ENCODE measurements around the gene RAB37. TPM values are rescaled to one million over a fixed set of nuclear protein-coding genes. Genes with fewer than 3 reads are reported as not detected.

RAB37 gene
- total and polyA plus RNA-seq, 9 of the 15 experiments (the other 6 are each of a cell fraction or from before 2014, with no cell fraction given), result 0.03 to 0.27 (median 0.11) TPM; not detected in 4

DNA sequence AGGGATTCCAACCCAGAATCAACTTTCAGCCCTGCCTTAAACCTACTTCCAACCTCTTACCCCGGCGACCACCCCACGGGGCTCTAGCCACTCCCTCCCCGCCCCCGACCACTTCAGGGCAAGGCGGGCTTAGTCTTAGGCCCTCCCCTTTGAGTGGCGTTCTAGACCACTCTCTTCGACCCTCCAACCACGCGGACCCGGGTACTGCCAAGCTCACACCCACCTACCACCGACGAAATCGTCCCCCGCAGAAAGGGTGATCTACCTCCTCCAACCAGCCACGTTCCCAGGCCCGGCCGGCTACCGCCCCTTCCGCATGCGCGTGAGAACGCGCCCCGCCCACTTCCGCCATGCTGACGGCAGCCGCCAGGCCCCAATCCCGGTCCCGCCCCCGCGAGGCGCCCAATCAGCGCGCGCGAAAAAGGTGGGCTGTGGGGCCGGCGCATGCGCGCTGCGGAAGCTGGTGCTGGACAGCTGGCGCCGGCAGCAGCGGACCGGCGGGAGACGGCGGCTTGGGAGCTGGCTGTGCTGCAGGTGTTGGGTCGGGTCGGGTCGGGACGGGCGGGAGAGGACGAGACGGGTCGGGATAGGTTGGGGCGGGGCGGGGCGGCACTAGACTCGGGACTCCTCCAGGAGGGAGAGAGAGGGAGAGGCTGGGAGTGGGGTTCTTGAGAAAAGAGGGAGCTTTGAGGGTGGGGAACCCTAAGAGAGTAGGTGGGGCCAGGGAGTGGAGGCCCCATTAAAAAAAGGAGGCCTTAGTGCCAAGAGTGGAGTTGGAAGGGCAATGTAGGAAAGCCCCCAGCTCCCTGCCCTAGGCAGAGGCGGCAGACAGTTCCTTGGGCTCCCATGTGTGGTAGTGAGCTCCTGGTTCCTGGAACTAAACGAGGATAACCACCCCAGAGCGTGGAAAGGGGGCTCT is 39.2 kb downstream of the RAB37 start, which contains the start of gene NAT9 (continued):
- TF ChIP-seq, protein P1, sequence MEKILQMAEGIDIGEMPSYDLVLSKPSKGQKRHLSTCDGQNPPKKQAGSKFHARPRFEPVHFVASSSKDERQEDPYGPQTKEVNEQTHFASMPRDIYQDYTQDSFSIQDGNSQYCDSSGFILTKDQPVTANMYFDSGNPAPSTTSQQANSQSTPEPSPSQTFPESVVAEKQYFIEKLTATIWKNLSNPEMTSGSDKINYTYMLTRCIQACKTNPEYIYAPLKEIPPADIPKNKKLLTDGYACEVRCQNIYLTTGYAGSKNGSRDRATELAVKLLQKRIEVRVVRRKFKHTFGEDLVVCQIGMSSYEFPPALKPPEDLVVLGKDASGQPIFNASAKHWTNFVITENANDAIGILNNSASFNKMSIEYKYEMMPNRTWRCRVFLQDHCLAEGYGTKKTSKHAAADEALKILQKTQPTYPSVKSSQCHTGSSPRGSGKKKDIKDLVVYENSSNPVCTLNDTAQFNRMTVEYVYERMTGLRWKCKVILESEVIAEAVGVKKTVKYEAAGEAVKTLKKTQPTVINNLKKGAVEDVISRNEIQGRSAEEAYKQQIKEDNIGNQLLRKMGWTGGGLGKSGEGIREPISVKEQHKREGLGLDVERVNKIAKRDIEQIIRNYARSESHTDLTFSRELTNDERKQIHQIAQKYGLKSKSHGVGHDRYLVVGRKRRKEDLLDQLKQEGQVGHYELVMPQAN (IDR thresholded peaks at IDR 0.05; ENCODE audit: borderline replicate concordance), result peak; percentile 97
- no peak for TF ChIP-seq SRSF1 (IDR thresholded peaks at IDR 0.05; ENCODE audit: low read depth, low read length)
- TF ChIP-seq CEBPG (CRISPR knock-in tag; IDR thresholded peaks at IDR 0.05), result no peak
- TF ChIP-seq CEBPG (tag; conservative IDR thresholded peaks at IDR 0.05 in 1 of 2, IDR thresholded peaks at IDR 0.05 in 1 of 2), result no peak
- no peak for TF ChIP-seq ZEB2 (IDR thresholded peaks at IDR 0.05)
- TF ChIP-seq, protein P2, sequence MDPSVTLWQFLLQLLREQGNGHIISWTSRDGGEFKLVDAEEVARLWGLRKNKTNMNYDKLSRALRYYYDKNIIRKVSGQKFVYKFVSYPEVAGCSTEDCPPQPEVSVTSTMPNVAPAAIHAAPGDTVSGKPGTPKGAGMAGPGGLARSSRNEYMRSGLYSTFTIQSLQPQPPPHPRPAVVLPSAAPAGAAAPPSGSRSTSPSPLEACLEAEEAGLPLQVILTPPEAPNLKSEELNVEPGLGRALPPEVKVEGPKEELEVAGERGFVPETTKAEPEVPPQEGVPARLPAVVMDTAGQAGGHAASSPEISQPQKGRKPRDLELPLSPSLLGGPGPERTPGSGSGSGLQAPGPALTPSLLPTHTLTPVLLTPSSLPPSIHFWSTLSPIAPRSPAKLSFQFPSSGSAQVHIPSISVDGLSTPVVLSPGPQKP (CRISPR knock-in tag; IDR thresholded peaks at IDR 0.05), result no peak
- TF ChIP-seq CBX8 (IDR thresholded peaks at IDR 0.05; ENCODE audit: borderline replicate concordance, extremely low read depth, low read depth, low read length, poor library complexity, severe bottlenecking), result no peak
- TF ChIP-seq CXXC5 (CRISPR knock-in tag; IDR thresholded peaks at IDR 0.05), result peak; percentile 91
- 0 out of 2 replicates have a peak, but pooled peaks have one; percentile 38 for TF ChIP-seq BRD4 (IDR thresholded peaks at IDR 0.05)
- TF ChIP-seq, protein P3, sequence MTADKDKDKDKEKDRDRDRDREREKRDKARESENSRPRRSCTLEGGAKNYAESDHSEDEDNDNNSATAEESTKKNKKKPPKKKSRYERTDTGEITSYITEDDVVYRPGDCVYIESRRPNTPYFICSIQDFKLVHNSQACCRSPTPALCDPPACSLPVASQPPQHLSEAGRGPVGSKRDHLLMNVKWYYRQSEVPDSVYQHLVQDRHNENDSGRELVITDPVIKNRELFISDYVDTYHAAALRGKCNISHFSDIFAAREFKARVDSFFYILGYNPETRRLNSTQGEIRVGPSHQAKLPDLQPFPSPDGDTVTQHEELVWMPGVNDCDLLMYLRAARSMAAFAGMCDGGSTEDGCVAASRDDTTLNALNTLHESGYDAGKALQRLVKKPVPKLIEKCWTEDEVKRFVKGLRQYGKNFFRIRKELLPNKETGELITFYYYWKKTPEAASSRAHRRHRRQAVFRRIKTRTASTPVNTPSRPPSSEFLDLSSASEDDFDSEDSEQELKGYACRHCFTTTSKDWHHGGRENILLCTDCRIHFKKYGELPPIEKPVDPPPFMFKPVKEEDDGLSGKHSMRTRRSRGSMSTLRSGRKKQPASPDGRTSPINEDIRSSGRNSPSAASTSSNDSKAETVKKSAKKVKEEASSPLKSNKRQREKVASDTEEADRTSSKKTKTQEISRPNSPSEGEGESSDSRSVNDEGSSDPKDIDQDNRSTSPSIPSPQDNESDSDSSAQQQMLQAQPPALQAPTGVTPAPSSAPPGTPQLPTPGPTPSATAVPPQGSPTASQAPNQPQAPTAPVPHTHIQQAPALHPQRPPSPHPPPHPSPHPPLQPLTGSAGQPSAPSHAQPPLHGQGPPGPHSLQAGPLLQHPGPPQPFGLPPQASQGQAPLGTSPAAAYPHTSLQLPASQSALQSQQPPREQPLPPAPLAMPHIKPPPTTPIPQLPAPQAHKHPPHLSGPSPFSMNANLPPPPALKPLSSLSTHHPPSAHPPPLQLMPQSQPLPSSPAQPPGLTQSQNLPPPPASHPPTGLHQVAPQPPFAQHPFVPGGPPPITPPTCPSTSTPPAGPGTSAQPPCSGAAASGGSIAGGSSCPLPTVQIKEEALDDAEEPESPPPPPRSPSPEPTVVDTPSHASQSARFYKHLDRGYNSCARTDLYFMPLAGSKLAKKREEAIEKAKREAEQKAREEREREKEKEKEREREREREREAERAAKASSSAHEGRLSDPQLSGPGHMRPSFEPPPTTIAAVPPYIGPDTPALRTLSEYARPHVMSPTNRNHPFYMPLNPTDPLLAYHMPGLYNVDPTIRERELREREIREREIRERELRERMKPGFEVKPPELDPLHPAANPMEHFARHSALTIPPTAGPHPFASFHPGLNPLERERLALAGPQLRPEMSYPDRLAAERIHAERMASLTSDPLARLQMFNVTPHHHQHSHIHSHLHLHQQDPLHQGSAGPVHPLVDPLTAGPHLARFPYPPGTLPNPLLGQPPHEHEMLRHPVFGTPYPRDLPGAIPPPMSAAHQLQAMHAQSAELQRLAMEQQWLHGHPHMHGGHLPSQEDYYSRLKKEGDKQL (CRISPR knock-in tag; IDR thresholded peaks at IDR 0.05; ENCODE audit: borderline replicate concordance), result no peak
- no peak for TF ChIP-seq ASH1L (IDR thresholded peaks at IDR 0.05; ENCODE audit: borderline replicate concordance, low read depth, partially characterized antibody)
- TF ChIP-seq RBBP5 (IDR thresholded peaks at IDR 0.05; ENCODE audit: borderline replicate concordance, insufficient read depth, low read length, poor library complexity, severe bottlenecking), result peak; percentile 26
- 0 out of 2 replicates have a peak, but pooled peaks have one; percentile 36 for TF ChIP-seq KAT7 (CRISPR knock-in tag; IDR thresholded peaks at IDR 0.05; ENCODE audit: borderline replicate concordance)
- TF ChIP-seq TAF1 (IDR thresholded peaks at IDR 0.05; ENCODE audit: control insufficient read depth, extremely low read depth, insufficient read depth, low read length, severe bottlenecking), result peak; percentile 47

Data from K562 (cell line).